HFFc6 (cell line): ENCODE data around the gene BCL2. TPM values are rescaled to one million over a fixed set of nuclear protein-coding genes. Genes with fewer than 3 reads are reported as not detected.

Source experiments
- DNase-seq: peaks from one replicate; pipeline ENCODE4 v3.0.0-alpha.2; 2018
- H3K27ac Mint-ChIP-seq: 2 replicates; pipeline ENCODE4 v1.8.0; 2020; ENCODE audit warnings: mild to moderate bottlenecking, mixed read lengths
- H3K27me3 Mint-ChIP-seq: 2 replicates; pipeline ENCODE4 v1.8.0; 2021; ENCODE audit warnings: mild to moderate bottlenecking, moderate library complexity, mixed read lengths; ENCODE audit not compliant: insufficient read depth
- H3K36me3 Mint-ChIP-seq: 2 replicates; pipeline ENCODE4 v1.8.0; 2021; ENCODE audit warnings: low read depth, mixed read lengths
- H3K4me1 Mint-ChIP-seq: 2 replicates; pipeline ENCODE4 v1.8.0; 2020; ENCODE audit warnings: low read depth, mixed read lengths
- H3K4me3 Mint-ChIP-seq: 2 replicates; pipeline ENCODE4 v1.8.0; 2020; ENCODE audit warnings: mild to moderate bottlenecking, moderate library complexity, mixed read lengths
- H3K9me3 Mint-ChIP-seq: 2 replicates; pipeline ENCODE4 v1.8.0; 2020; ENCODE audit warnings: mild to moderate bottlenecking, mixed read lengths
- CTCF ChIP-seq: fragments of 200-600 bp; sonication (generic); IDR thresholded peaks from 2 replicates; pipeline ENCODE4 v1.5.0; 2021; ENCODE audit warnings: antibody characterized with exemption, mild to moderate bottlenecking
- total RNA-seq, 6 experiments: library from RNA; stranded (reverse); fragmentation: NEBNext Ultra II Directional; extraction: Animal tissue kit (Norgen Biotek cat#: 25700); gene quantifications; 2 replicates in 1 of 6; 3 replicates in 5 of 6; pipeline ENCODE4 v1.2.3, GENCODE V29; 2021

Gene BCL2
- total RNA-seq, 6 experiments from 2014 or later = 0.17 to 1.1 (median 0.95) TPM

GRCh38 chr18:63322908-63323634 is 3.5 kb upstream of the BCL2 start:
- peak; percentile 90 for TF ChIP-seq CTCF
- H3K4me3 Mint-ChIP-seq = peak overlapping the region; percentile 45
- H3K27me3 Mint-ChIP-seq = peaks cover 5% of the 10 kb centered on the region
- H3K4me1 Mint-ChIP-seq = peaks cover 29% of the 10 kb centered on the region
- no peaks in the 10 kb centered on the region for H3K9me3 Mint-ChIP-seq
- no peaks in the 10 kb centered on the region; the same call in 1 of the 2 replicates for H3K36me3 Mint-ChIP-seq
- peak; percentile 52 for DNase-seq
- H3K27ac Mint-ChIP-seq = peak overlapping the region; percentile 39; the same call in 1 of the 2 replicates

- H3K4me3 Mint-ChIP-seq = no peak overlapping the region
- H3K36me3 Mint-ChIP-seq = no peaks in the 10 kb centered on the region; the same call in 1 of the 2 replicates
- no peak for DNase-seq
- TF ChIP-seq CTCF = no peak
- no peaks in the 10 kb centered on the region for H3K9me3 Mint-ChIP-seq
- H3K27ac Mint-ChIP-seq = no peak overlapping the region
- peaks cover 14% of the 10 kb centered on the region for H3K27me3 Mint-ChIP-seq
- H3K4me1 Mint-ChIP-seq = peaks cover 29% of the 10 kb centered on the region
Observed at GRCh38 chr18:63322206-63322605, 2.6 kb upstream of the BCL2 start.

- H3K27ac Mint-ChIP-seq = no peak overlapping the region
- no peaks in the 10 kb centered on the region for H3K9me3 Mint-ChIP-seq
- no peak for DNase-seq
- H3K27me3 Mint-ChIP-seq = peaks cover 20% of the 10 kb centered on the region
- peaks cover 35% of the 10 kb centered on the region for H3K4me1 Mint-ChIP-seq
- H3K4me3 Mint-ChIP-seq = peak overlapping the region; percentile 87
- no peak for TF ChIP-seq CTCF
- H3K36me3 Mint-ChIP-seq = no peaks in the 10 kb centered on the region; the same call in 1 of the 2 replicates
Observed at GRCh38 chr18:63321291-63321690, 1.7 kb upstream of the BCL2 start.

- no peak for TF ChIP-seq CTCF
- no peak overlapping the region for H3K27ac Mint-ChIP-seq
Observed at GRCh38 chr18:63320975-63321265, 1.4 kb upstream of the BCL2 start.

DNA sequence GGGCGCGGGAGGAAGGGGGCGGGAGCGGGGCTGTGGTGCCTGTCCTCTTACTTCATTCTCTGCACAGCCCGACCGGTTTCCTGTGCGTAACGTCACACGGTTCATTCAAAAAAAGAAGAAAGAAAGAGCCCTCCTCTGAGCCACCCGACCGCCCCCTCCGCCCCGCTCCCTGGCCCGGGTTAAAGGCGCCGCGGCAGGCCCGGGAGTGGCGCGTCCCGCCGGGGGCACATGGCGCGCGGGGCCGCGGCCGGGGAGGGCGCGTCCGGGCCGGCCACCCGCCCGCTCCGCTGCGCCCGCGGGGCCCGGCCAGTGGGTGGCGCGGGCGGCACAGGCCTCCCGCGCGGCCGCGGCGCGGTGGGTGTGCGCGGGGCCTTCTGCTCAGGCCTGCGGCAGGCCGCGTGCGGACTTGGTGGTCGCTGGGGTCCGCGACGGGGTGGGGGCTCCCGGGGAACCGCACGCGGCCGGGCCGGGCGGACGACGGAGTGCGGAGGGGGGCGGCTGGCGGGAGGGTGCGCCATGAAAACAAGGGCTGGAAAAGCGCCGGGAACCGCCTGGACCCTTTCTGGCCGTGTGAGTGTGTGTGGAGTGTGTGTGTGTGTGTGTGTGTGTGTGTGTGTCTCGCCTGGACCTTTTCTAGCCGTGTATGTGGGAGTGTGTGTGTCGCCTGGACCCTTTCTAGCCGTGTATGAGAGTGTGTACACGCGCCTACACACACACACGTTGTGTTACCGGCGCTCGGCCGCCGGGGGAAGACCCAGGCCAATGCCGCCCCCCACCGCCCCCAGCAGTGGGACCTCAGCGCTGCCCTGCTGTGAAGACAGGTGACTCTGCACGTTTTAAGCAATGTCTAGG is 780 bp upstream of the BCL2 start:
- Mint-ChIP-seq H3K4me3 (peak overlapping the region; percentile 93), H3K36me3 (no peaks in the 10 kb centered on the region; the same call in 1 of the 2 replicates), H3K4me1 (peaks cover 35% of the 10 kb centered on the region), H3K9me3 (no peaks in the 10 kb centered on the region), H3K27ac (0 out of 2 replicates have a peak overlapping the region, but pooled peaks have one; percentile 40), H3K27me3 (peaks cover 24% of the 10 kb centered on the region)
- peak; percentile 15; the same call in 1 of the 2 replicates for TF ChIP-seq CTCF
- peak; percentile 55 for DNase-seq

More at GRCh38 chr18:63320975-63321265, 1.4 kb upstream of the BCL2 start:
- DNase-seq = no peak
- Mint-ChIP-seq H3K4me3 (peak overlapping the region; percentile 87), H3K9me3 (no peaks in the 10 kb centered on the region), H3K4me1 (peaks cover 35% of the 10 kb centered on the region), H3K36me3 (no peaks in the 10 kb centered on the region; the same call in 1 of the 2 replicates), H3K27me3 (peaks cover 22% of the 10 kb centered on the region)
